HCT116 (cell line): ENCODE measurements around the gene TNS3. TPM values are rescaled to one million over a fixed set of nuclear protein-coding genes. Genes with fewer than 3 reads are reported as not detected.

ENCODE experiments used
- ATAC-seq: fragments of 200-7000 bp; cut with Tn5 transposase; 2 replicates; pipeline ENCODE4 v1.9.1; 2020; ENCODE audit warnings: mild to moderate bottlenecking, moderate library complexity
- BruUV-seq: library from RNA; stranded (reverse); fragments of 400-500 nt; replicated peaks from 2 replicates; lab custom pipeline; 2021; lab: Mats Ljungman, UMichigan
- CTCF ChIA-PET: fragments of 300-600 bp; sonication (Branson Sonifier 250); formaldehyde crosslinking; loops from one replicate; lab custom pipeline; 2021; ENCODE audit warnings: antibody characterized with exemption; lab: Charles Lee
- POLR2A ChIA-PET: fragments of 300-600, 350-600 bp; sonication (Branson Sonifier 250); formaldehyde crosslinking; loops from one replicate; lab custom pipeline; 2021; ENCODE audit warnings: antibody characterized with exemption; lab: Charles Lee
- RAD21 ChIA-PET, 2 experiments: fragments of 300-600 bp; sonication (Branson Sonifier 250); formaldehyde crosslinking; loops; one replicate each; lab custom pipeline; 2023; ENCODE audit warnings: low total read pairs in 2 of 2; ENCODE audit not compliant: uncharacterized antibody in 2 of 2, unreplicated experiment in 2 of 2, low non-redundant PET in 1 of 2; lab: Charles Lee
- DNase-seq: peaks from one replicate; pipeline ENCODE4 v3.0.0-alpha.2; 2010; ENCODE audit warnings: low read depth, low spot score
- H2AFZ ChIP-seq: fragments of 200-600 bp; shearing (Covaris generic), sonication (generic); 2 replicates; pipeline ENCODE4 v1.6.1; 2017; ENCODE audit warnings: low read depth, mixed run types, mixed read lengths, antibody characterized with exemption, low read length; ENCODE audit not compliant: poor library complexity, severe bottlenecking
- H3K27ac ChIP-seq: 2 replicates; pipeline ENCODE4 v1.5.1; 2012; ENCODE audit warnings: low read depth, low read length
- H3K27me3 ChIP-seq: fragments of 200-600 bp; sonication (generic); 2 replicates; pipeline ENCODE4 v1.6.1; 2016; ENCODE audit warnings: mixed run types, low read length, mixed read lengths; ENCODE audit not compliant: insufficient read depth
- H3K36me3 ChIP-seq, 2 experiments: fragments of 200-500 bp in 1 of 2; fragments of 200-600 bp in 1 of 2; sonication (Bioruptor generic) in 1 of 2; sonication (generic) in 1 of 2; 2 replicates each; pipeline versions ENCODE4 v1.5.1 to v1.6.1; 2014 to 2016; ENCODE audit warnings: low read length in 2 of 2, inconsistent platforms in 1 of 2, mixed read lengths in 1 of 2, mixed run types in 1 of 2; ENCODE audit not compliant: insufficient read depth in 2 of 2, control insufficient read depth in 1 of 2
- H3K4me1 ChIP-seq, 2 experiments: fragments of 200-600 bp in 1 of 2; sonication (generic) in 1 of 2; 2 replicates each; pipeline versions ENCODE4 v1.5.1 to v1.6.1; 2012 to 2017; ENCODE audit warnings: low read length in 2 of 2, inconsistent platforms in 1 of 2, mild to moderate bottlenecking in 1 of 2, mixed read lengths in 1 of 2, mixed run types in 1 of 2, moderate library complexity in 1 of 2; ENCODE audit not compliant: insufficient read depth in 2 of 2, control insufficient read depth in 1 of 2
- H3K4me2 ChIP-seq: fragments of 200-600 bp; sonication (generic); 2 replicates; pipeline ENCODE4 v1.6.1; 2017; ENCODE audit warnings: mixed run types, low read length, mixed read lengths
- H3K4me3 ChIP-seq, 2 experiments: fragments of 200-600 bp in 1 of 2; sonication (generic) in 1 of 2; replicated peaks in 1 of 2; 2 replicates each; pipeline ENCODE4 v1.5.1; 2011 to 2016; ENCODE audit warnings: low read length in 2 of 2, control low read depth in 1 of 2, low read depth in 1 of 2, mild to moderate bottlenecking in 1 of 2, mixed read lengths in 1 of 2, mixed run types in 1 of 2
- H3K79me2 ChIP-seq: fragments of 200-600 bp; sonication (generic); 2 replicates; pipeline ENCODE4 v1.6.1; 2017; ENCODE audit warnings: mild to moderate bottlenecking, mixed run types, low read length, moderate library complexity, mixed read lengths; ENCODE audit not compliant: insufficient read depth
- H3K9ac ChIP-seq: fragments of 200-600 bp; sonication (generic); 2 replicates; pipeline ENCODE4 v1.6.1; 2016; ENCODE audit warnings: low read length, mixed read lengths
- H3K9me2 ChIP-seq: fragments of 200-600 bp; sonication (generic), shearing (Covaris generic); 2 replicates; pipeline ENCODE4 v1.6.1; 2017; ENCODE audit warnings: mixed run types, mild to moderate bottlenecking, moderate library complexity; ENCODE audit not compliant: insufficient read depth
- H3K9me3 ChIP-seq, 2 experiments: fragments of 200-500 bp in 1 of 2; fragments of 200-600 bp in 1 of 2; sonication (Bioruptor generic) in 1 of 2; sonication (generic) in 1 of 2; 2 replicates each; pipeline ENCODE4 v1.6.1; 2014 to 2017; ENCODE audit warnings: low read length in 2 of 2, mixed read lengths in 2 of 2, inconsistent platforms in 1 of 2, low read depth in 1 of 2, mild to moderate bottlenecking in 1 of 2, mixed run types in 1 of 2, moderate library complexity in 1 of 2; ENCODE audit not compliant: control insufficient read depth in 1 of 2, insufficient read depth in 1 of 2
- H4K20me1 ChIP-seq: fragments of 200-600 bp; sonication (generic), shearing (Covaris generic); 2 replicates; pipeline ENCODE4 v1.6.1; 2017; ENCODE audit warnings: mixed run types, mild to moderate bottlenecking, moderate library complexity; ENCODE audit not compliant: insufficient read depth
- CEBPB ChIP-seq: IDR thresholded peaks from 2 replicates; pipeline ENCODE4 v1.6.1; 2012; ENCODE audit warnings: low read depth
- EZH2 ChIP-seq: fragments of 200-600 bp; sonication (generic); IDR thresholded peaks from 2 replicates; pipeline ENCODE4 v1.6.1; 2017; ENCODE audit warnings: antibody characterized with exemption, mixed run types
- JUND ChIP-seq: IDR thresholded peaks from 2 replicates; pipeline ENCODE4 v1.6.1; 2012
- POLR2A ChIP-seq: IDR thresholded peaks from 2 replicates; pipeline ENCODE4 v1.7.0; 2011; ENCODE audit warnings: borderline replicate concordance; ENCODE audit not compliant: insufficient read depth, insufficient read length; ENCODE audit errors: extremely low read depth
- RAD21 ChIP-seq: IDR thresholded peaks from 2 replicates; pipeline ENCODE4 v1.6.1; 2012; ENCODE audit warnings: low read depth, mild to moderate bottlenecking
- TCF7L2 ChIP-seq: IDR thresholded peaks from 2 replicates; pipeline ENCODE4 v1.7.0; 2011; ENCODE audit warnings: borderline replicate concordance, inconsistent platforms; ENCODE audit not compliant: insufficient read depth, insufficient read length; ENCODE audit errors: extremely low read depth
- ZFX ChIP-seq: fragments of 450-650 bp; IDR thresholded peaks from 2 replicates; pipeline ENCODE4 v1.6.1; 2017
- ZNF274 ChIP-seq: fragments of 200-500 bp; sonication (Bioruptor generic); IDR thresholded peaks from 2 replicates; pipeline ENCODE4 v1.6.1; 2014; ENCODE audit warnings: mild to moderate bottlenecking, low read depth, low read length, inconsistent platforms
- intact Hi-C: fragments of 100-400 bp; cut with micrococcal nuclease; formaldehyde crosslinking; loops from 2 replicates; pipeline ENCODE4 v1.10.0; 2022
- total RNA-seq: library from RNA; stranded (reverse); gene quantifications from one replicate; pipeline ENCODE4 v1.2.1, GENCODE V29; 2021; ENCODE audit not compliant: unreplicated experiment
- TF ChIP-seq, protein P1 (sequence below), 3 experiments: fragments of 200-600 bp in 1 of 3; sonication (generic) in 1 of 3; IDR thresholded peaks in 2 of 3; conservative IDR thresholded peaks in 1 of 3; 2 replicates each; pipeline ENCODE4 v1.5.1; 2012 to 2017; ENCODE audit warnings: low read depth in 2 of 3, low read length in 2 of 3, antibody characterized with exemption in 1 of 3, borderline replicate concordance in 1 of 3, control low read depth in 1 of 3, mild to moderate bottlenecking in 1 of 3, mixed read lengths in 1 of 3, mixed run types in 1 of 3, moderate library complexity in 1 of 3; ENCODE audit not compliant: insufficient read depth in 1 of 3
- TF ChIP-seq, protein P2 (sequence below): IDR thresholded peaks from 2 replicates; pipeline ENCODE4 v1.6.1; 2012

TNS3 gene
- total RNA-seq, 1 experiment from 2014 or later: 9.1 TPM

DNA sequence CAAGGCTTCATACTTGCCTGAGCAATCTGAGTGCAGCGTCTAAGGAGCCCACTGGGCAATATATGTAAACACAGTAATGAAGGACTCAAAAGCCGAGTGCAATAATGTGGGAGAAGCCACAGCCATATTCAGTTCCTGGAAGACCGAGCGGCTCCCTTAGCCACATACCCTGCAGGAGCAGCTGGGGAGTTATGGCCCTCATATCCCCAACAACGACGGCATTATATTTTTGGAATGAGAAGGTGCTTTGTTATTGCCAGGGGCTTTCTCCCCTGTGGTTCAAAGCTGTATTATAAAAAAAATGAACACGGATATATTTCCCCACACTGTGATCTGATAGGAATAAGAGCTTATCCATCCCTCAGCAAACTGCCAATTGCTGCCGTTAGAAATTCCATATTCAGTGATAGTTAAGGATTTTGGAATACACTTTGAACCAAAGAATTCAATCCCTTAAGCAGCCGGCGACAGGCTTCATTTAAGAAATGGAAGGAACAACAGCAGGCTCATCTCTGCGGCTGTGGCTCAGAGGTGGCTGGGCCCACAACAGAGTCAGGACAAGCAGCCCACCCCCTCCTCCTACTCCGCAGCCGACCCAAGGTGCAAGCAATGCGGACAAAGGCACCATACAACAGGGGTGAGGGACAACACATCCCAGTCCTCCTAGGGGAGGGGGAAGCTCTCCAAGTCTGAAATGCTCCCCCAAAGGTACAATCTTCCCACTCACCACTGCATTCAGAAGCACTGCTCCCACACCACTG, 77.2 kb downstream of the TNS3 start:
- Histone ChIP-seq H2AFZ (no peak overlapping the region), H3K9me2 (no peaks in the 10 kb centered on the region), H3K4me3 (no peak overlapping the region), H3K79me2 (no peaks in the 10 kb centered on the region), H3K4me2 (no peak overlapping the region), H3K4me1 (peaks cover 4 to 6% of the 10 kb centered on the region in 2 experiments; a peak in 1 of 4 replicates), H4K20me1 (no peaks in the 10 kb centered on the region), H3K9me3 (no peaks in the 10 kb centered on the region), H3K36me3 (no peaks in the 10 kb centered on the region), H3K27ac (no peak overlapping the region), H3K27me3 (no peaks in the 10 kb centered on the region), H3K9ac (no peak overlapping the region)
- intact Hi-C loops: no loop called here
- RAD21 ChIA-PET: no interaction called here
- ATAC-seq (no peak), DNase-seq (no peak)
- BruUV-seq: no TSS peak
- POLR2A ChIA-PET: no interaction called here
- CTCF ChIA-PET: no interaction called here
- TF ChIP-seq, protein P1, sequence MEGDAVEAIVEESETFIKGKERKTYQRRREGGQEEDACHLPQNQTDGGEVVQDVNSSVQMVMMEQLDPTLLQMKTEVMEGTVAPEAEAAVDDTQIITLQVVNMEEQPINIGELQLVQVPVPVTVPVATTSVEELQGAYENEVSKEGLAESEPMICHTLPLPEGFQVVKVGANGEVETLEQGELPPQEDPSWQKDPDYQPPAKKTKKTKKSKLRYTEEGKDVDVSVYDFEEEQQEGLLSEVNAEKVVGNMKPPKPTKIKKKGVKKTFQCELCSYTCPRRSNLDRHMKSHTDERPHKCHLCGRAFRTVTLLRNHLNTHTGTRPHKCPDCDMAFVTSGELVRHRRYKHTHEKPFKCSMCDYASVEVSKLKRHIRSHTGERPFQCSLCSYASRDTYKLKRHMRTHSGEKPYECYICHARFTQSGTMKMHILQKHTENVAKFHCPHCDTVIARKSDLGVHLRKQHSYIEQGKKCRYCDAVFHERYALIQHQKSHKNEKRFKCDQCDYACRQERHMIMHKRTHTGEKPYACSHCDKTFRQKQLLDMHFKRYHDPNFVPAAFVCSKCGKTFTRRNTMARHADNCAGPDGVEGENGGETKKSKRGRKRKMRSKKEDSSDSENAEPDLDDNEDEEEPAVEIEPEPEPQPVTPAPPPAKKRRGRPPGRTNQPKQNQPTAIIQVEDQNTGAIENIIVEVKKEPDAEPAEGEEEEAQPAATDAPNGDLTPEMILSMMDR (IDR thresholded peaks at IDR 0.05 in 2 of 3, conservative IDR thresholded peaks at IDR 0.05 in 1 of 3; ENCODE audit: borderline replicate concordance in 1 of 3, insufficient read depth in 1 of 3, low read depth in 2 of 3, low read length in 2 of 3): no peak
- TF ChIP-seq JUND (no peak), TCF7L2 (no peak), RAD21 (no peak), EZH2 (no peak)
- TF ChIP-seq, all 23 proteins: peak for 0

DNA sequence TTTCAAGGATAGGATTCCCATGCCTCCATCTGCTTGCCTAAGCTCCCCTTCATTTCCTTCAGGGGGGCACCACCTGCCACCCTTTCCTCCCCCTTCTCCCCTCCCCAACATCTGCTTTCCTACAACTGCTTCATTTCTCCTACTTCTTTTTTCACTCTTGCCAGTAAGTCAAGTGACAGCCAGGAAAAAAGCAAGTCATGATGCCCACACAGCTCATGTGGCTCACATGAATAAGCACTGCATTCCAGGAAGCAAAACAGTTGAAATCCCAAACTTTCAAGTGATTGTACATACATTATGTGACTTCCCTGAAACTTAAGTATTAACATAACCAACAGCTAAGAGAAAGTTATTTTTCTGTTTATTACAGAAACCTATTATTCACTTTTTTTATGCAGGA, 78.6 kb downstream of the TNS3 start:
- Histone ChIP-seq H3K4me2 (no peak overlapping the region), H4K20me1 (no peaks in the 10 kb centered on the region), H2AFZ (no peak overlapping the region), H3K27ac (no peak overlapping the region), H3K4me1 (peaks cover 4 to 6% of the 10 kb centered on the region in 2 experiments; a peak in 1 of 4 replicates), H3K4me3 (no peak overlapping the region), H3K9ac (no peak overlapping the region), H3K36me3 (no peaks in the 10 kb centered on the region), H3K9me3 (no peaks in the 10 kb centered on the region), H3K9me2 (no peaks in the 10 kb centered on the region), H3K79me2 (no peaks in the 10 kb centered on the region), H3K27me3 (no peaks in the 10 kb centered on the region)
- ChIA-PET POLR2A (no interaction called here), RAD21 (interaction anchor here in 1 of 2 experiments (0.6 kb wide), 1 partner anchor 78 kb away, joined by 6 read pairs; no protein-coding TSS in a partner anchor), CTCF (no interaction called here)
- ATAC-seq (no peak), DNase-seq (no peak)
- TF ChIP-seq, protein P2, sequence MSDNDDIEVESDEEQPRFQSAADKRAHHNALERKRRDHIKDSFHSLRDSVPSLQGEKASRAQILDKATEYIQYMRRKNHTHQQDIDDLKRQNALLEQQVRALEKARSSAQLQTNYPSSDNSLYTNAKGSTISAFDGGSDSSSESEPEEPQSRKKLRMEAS: no peak
- TF ChIP-seq TCF7L2: no peak
- TF ChIP-seq ZFX: no peak
- no peak for TF ChIP-seq POLR2A
- no peak for TF ChIP-seq ZNF274
- no peak for TF ChIP-seq CEBPB
- intact Hi-C loops: no loop called here
- no TSS peak for BruUV-seq
